HL-60 (cell line): ENCODE results near the gene NPFF.

Experiments used
- DNase-seq, 2 experiments: peaks; one replicate each; pipeline ENCODE4 v3.0.0-alpha.2; 2010 to 2020; ENCODE audit warnings: low read depth in 1 of 2, low spot score in 1 of 2
- H3K27ac ChIP-seq: fragments of 250-450 bp; sonication (Bioruptor Pico); replicated peaks from 2 replicates; pipeline ENCODE4 v1.5.1; 2020; ENCODE audit warnings: mild to moderate bottlenecking, moderate library complexity
- H3K27me3 ChIP-seq: fragments of 250-450 bp; sonication (Bioruptor Pico); 2 replicates; pipeline ENCODE4 v1.5.1; 2021; ENCODE audit warnings: mild to moderate bottlenecking, moderate library complexity; ENCODE audit not compliant: insufficient read depth, poor library complexity, severe bottlenecking
- H3K4me3 ChIP-seq: replicated peaks from 2 replicates; pipeline ENCODE4 v1.5.1; 2011; ENCODE audit warnings: mild to moderate bottlenecking, control low read depth, low read length; ENCODE audit not compliant: insufficient read depth
- GABPA ChIP-seq: IDR thresholded peaks from 2 replicates; pipeline ENCODE4 v1.6.1; 2012; ENCODE audit warnings: low read depth
- POLR2AphosphoS5 ChIP-seq: IDR thresholded peaks from 2 replicates; pipeline ENCODE4 v1.6.1; 2012; ENCODE audit warnings: low read depth
- SPI1 ChIP-seq: IDR thresholded peaks from 2 replicates; pipeline ENCODE4 v1.6.1; 2012; ENCODE audit warnings: low read depth, mild to moderate bottlenecking, borderline replicate concordance
- TF ChIP-seq, protein P1 (sequence below): IDR thresholded peaks from 2 replicates; pipeline ENCODE4 v1.6.1; 2012; ENCODE audit warnings: low read depth; ENCODE audit not compliant: insufficient replicate concordance
- TF ChIP-seq, protein P2 (sequence below): IDR thresholded peaks from one replicate; pipeline ENCODE4 v1.5.1; 2011; ENCODE audit warnings: low read length, control low read depth, inconsistent platforms; ENCODE audit not compliant: insufficient read depth

NPFF gene

DNA sequence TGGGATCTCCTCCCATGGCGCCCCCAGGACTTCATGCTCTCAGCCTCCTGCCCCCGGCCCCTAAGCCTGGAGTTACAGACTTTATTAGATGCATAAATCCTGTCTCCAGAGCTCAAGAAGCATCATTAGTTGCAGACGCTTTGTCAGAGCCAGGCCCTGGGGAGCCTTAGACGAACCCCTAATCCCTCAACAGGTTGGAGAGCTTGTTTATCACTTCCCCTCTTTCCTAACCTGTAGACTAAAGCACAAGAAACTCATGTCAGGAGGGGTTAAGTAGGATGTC lies 260 bp upstream of the NPFF start:
- H3K27ac ChIP-seq, result no peak overlapping the region
- no peak for DNase-seq
- TF ChIP-seq POLR2AphosphoS5 (no peak), GABPA (no peak), SPI1 (no peak)
- TF ChIP-seq, protein P1, sequence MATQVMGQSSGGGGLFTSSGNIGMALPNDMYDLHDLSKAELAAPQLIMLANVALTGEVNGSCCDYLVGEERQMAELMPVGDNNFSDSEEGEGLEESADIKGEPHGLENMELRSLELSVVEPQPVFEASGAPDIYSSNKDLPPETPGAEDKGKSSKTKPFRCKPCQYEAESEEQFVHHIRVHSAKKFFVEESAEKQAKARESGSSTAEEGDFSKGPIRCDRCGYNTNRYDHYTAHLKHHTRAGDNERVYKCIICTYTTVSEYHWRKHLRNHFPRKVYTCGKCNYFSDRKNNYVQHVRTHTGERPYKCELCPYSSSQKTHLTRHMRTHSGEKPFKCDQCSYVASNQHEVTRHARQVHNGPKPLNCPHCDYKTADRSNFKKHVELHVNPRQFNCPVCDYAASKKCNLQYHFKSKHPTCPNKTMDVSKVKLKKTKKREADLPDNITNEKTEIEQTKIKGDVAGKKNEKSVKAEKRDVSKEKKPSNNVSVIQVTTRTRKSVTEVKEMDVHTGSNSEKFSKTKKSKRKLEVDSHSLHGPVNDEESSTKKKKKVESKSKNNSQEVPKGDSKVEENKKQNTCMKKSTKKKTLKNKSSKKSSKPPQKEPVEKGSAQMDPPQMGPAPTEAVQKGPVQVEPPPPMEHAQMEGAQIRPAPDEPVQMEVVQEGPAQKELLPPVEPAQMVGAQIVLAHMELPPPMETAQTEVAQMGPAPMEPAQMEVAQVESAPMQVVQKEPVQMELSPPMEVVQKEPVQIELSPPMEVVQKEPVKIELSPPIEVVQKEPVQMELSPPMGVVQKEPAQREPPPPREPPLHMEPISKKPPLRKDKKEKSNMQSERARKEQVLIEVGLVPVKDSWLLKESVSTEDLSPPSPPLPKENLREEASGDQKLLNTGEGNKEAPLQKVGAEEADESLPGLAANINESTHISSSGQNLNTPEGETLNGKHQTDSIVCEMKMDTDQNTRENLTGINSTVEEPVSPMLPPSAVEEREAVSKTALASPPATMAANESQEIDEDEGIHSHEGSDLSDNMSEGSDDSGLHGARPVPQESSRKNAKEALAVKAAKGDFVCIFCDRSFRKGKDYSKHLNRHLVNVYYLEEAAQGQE, result no peak
- TF ChIP-seq, protein P2, sequence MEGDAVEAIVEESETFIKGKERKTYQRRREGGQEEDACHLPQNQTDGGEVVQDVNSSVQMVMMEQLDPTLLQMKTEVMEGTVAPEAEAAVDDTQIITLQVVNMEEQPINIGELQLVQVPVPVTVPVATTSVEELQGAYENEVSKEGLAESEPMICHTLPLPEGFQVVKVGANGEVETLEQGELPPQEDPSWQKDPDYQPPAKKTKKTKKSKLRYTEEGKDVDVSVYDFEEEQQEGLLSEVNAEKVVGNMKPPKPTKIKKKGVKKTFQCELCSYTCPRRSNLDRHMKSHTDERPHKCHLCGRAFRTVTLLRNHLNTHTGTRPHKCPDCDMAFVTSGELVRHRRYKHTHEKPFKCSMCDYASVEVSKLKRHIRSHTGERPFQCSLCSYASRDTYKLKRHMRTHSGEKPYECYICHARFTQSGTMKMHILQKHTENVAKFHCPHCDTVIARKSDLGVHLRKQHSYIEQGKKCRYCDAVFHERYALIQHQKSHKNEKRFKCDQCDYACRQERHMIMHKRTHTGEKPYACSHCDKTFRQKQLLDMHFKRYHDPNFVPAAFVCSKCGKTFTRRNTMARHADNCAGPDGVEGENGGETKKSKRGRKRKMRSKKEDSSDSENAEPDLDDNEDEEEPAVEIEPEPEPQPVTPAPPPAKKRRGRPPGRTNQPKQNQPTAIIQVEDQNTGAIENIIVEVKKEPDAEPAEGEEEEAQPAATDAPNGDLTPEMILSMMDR, result no peak
- no peaks in the 10 kb centered on the region for H3K27me3 ChIP-seq
- no peak overlapping the region for H3K4me3 ChIP-seq

GRCh38 chr12:53506450-53506785 lies 866 bp downstream of the NPFF start:
- H3K27ac ChIP-seq, result no peak overlapping the region
- TF ChIP-seq, protein P2, result no peak
- TF ChIP-seq SPI1, result no peak

DNA sequence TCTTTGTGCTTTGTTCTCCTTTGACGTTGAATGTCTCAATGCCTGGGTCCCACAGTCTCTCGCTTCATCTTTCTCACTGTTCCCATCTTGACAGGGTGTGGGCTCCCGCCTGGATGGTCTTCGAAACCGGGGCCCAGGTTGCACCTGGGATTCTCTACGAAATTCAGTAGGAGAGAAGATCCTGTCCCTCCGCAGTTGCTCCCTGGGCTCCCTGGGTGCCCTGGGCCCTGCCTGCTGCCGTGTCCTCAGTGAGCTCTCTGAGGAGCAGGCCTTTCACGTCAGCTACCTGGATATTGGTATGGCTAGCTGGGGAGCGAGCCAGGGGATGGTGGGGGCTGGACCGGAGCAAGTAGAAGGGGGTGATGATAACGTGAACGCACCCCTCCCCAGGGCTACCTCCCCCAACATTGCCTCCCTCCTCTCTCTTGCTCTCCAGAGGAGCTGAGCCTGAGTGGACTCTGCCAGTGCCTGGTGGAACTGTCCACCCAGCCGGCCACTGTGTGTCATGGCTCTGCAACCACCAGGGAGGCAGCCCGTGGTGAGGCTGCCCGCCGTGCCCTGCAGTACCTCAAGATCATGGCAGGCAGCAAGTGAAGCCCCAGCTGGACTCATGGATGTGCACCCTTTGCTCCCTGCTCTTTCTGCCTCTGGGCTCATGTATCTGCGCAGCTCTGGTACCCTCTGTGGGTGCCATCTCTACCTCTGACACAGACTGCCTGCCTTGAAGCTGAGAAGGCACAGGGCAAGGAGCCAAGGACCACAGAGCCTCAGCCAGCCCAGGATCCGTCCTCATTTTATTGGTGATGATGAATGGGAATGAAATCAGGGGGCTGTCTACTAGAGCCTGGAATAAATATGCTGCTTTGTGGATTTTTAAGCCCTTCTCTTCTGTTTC lies 1.5 kb downstream of the NPFF start:
- H3K27me3 ChIP-seq, result no peaks in the 10 kb centered on the region
- no peak overlapping the region for H3K4me3 ChIP-seq
- TF ChIP-seq POLR2AphosphoS5 (no peak), SPI1 (no peak), GABPA (no peak)
- TF ChIP-seq, protein P2, result no peak
- TF ChIP-seq, protein P1, result no peak
- H3K27ac ChIP-seq, result no peak overlapping the region
- no peak for DNase-seq

More at GRCh38 chr12:53506450-53506785, 866 bp downstream of the NPFF start:
- no peak for DNase-seq
- Histone ChIP-seq H3K4me3 (no peak overlapping the region), H3K27me3 (no peaks in the 10 kb centered on the region)

DNA sequence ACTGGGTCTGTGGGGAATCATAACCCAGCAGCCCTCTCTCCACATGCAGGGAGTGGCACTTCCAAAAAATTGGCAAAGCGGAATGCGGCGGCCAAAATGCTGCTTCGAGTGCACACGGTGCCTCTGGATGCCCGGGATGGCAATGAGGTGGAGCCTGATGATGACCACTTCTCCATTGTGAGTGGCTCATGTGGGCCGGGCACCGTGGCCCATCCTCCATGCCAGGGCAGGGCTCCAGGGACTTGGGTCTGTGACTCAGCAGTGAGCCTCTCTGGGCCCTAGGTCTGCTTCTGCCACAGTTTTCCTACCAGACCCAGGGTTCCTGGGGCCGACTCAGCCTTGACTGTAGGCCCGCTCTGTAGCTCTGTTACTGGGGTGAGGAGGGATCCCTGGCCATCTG lies 2.2 kb downstream of the NPFF start:
- DNase-seq, result no peak
- H3K4me3 ChIP-seq, result no peak overlapping the region
- TF ChIP-seq SPI1, result no peak
- no peak for TF ChIP-seq POLR2AphosphoS5
- TF ChIP-seq GABPA, result no peak
- TF ChIP-seq, protein P1, result no peak
- TF ChIP-seq, protein P2, result no peak
- no peaks in the 10 kb centered on the region for H3K27me3 ChIP-seq
- H3K27ac ChIP-seq, result no peak overlapping the region
